A549 (cell line): ENCODE results near the gene ACOD1.

Source experiments
- CHD2 ChIP-seq: fragments of 150-350 bp; IDR thresholded peaks from 2 replicates; pipeline ENCODE4 v1.6.1; 2014; ENCODE audit warnings: low read length; ENCODE audit not compliant: partially characterized antibody
- CTCF ChIP-seq: fragments of >200 bp; sonication (Bioruptor Twin); formaldehyde crosslinking; IDR thresholded peaks from 3 replicates; pipeline ENCODE4 v1.5.1; 2016
- JUN ChIP-seq, 2 experiments: fragments of >200 bp; sonication (Bioruptor Twin); formaldehyde crosslinking; IDR thresholded peaks; 2 replicates in 1 of 2; 3 replicates in 1 of 2; pipeline ENCODE4 v1.6.1; 2016 to 2017
- MAX ChIP-seq: IDR thresholded peaks from 2 replicates; pipeline ENCODE4 v1.6.1; 2012
- MAZ ChIP-seq: fragments of 150-350 bp; IDR thresholded peaks from 2 replicates; pipeline ENCODE4 v1.6.1; 2014; ENCODE audit warnings: antibody characterized with exemption, low read depth, low read length, borderline replicate concordance
- POLR2A ChIP-seq: IDR thresholded peaks from 2 replicates; pipeline ENCODE4 v1.6.1; 2012; ENCODE audit warnings: mild to moderate bottlenecking, low read length
- RCOR1 ChIP-seq: fragments of 150-350 bp; IDR thresholded peaks from 2 replicates; pipeline ENCODE4 v1.6.1; 2014; ENCODE audit warnings: antibody characterized with exemption, low read length, low read depth
- REST ChIP-seq: fragments of 200-600 bp; sonication (generic); IDR thresholded peaks from 2 replicates; pipeline ENCODE4 v1.6.1; 2016; ENCODE audit warnings: antibody characterized with exemption, mild to moderate bottlenecking, moderate library complexity
- SMC3 ChIP-seq: fragments of >200 bp; sonication (Bioruptor Twin); formaldehyde crosslinking; IDR thresholded peaks from 3 replicates; pipeline ENCODE4 v1.6.1; 2018; ENCODE audit warnings: inconsistent platforms
- USF2 ChIP-seq: fragments of 450-650 bp; IDR thresholded peaks from 2 replicates; pipeline ENCODE4 v1.6.1; 2014; ENCODE audit warnings: antibody characterized with exemption

GRCh38 chr13:76994281-76994680 lies 46.0 kb downstream of the ACOD1 start:
- TF ChIP-seq CTCF (no peak), USF2 (no peak), SMC3 (no peak), CHD2 (no peak), RCOR1 (no peak), MAX (no peak), MAZ (no peak), REST (no peak), JUN (IDR thresholded peaks at IDR 0.05) (no peak), POLR2A (no peak)
